ENCODE measurements around the gene MDGA2.
"Not testable (repeated sequence)": the region's sequence is repeated elsewhere in the genome, so short reads cannot be mapped to it uniquely, and the experiment has no call there.

MDGA2 gene

DNA sequence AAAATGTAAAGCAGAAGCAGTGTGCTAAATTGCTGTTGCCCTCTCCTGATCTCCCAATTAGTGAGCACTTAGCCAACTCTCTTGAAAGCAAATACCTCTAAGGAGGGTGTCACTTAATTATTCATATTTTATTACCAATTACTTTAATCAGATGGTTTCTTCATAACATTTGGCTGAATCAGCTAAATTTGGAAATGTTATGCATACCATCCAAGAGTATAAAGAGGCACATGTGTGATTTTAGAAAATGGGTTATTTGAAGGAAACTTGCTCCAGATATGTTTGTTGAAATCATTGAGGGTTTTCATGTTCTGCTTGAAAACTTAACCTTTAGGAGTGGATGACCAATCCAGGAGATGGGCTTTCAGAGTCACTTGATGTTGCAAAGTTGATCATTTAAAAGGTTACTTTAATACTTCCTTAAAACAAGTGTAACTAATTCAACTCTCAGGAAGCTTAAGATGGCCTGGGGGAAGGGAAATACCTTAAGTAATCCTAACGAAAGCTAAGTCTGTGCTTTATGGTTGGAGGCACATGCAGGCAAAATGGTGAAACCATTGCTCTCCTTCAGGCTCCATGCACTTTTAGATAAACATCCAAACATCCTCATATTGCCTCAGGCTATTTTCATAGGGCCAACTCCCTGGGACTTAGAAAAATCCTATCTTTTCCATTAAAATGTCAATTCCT is 434.5 kb downstream of the MDGA2 start:
- DNase-seq (ENCODE audit: low spot score) = no peak

GRCh38 chr14:47235619-47236018 is 439.8 kb downstream of the MDGA2 start:
- DNase-seq (ENCODE audit: low spot score) = no peak

GRCh38 chr14:47226877-47227520 is 448.4 kb downstream of the MDGA2 start:
- DNase-seq (ENCODE audit: low spot score) = peak; percentile 8

GRCh38 chr14:47223656-47224055 is 451.7 kb downstream of the MDGA2 start:
- DNase-seq (ENCODE audit: low spot score) = no peak

GRCh38 chr14:47220096-47220495 is 455.3 kb downstream of the MDGA2 start:
- no peak for DNase-seq (ENCODE audit: low spot score)

- no peak for DNase-seq (ENCODE audit: low spot score)
Observed at GRCh38 chr14:47211263-47211662, 464.1 kb downstream of the MDGA2 start.

GRCh38 chr14:47210099-47210498 is 465.3 kb downstream of the MDGA2 start:
- DNase-seq (ENCODE audit: low spot score) = no peak

DNA sequence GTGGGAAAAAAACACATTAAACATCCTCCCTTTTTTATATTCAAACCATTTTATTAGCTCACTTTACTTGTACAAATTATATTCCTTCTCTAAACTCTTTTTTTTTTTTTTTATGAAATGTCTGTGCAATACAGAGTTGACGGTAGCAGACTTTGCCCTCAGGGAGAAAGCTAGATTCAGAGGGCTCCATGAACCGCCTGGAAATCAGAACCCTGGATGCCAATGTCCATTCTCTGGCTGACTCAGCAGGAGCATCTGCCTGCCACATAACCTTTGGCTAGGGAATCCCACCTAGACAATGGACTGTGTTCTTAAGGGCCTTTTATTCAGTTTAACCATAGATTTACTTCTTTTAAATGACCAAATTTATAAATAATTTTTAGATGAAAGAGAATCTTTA is 467.0 kb downstream of the MDGA2 start:
- DNase-seq (ENCODE audit: low spot score) = no peak

GRCh38 chr14:47207617-47208016 is 467.8 kb downstream of the MDGA2 start:
- peak; percentile 27 for DNase-seq (ENCODE audit: low spot score)

DNA sequence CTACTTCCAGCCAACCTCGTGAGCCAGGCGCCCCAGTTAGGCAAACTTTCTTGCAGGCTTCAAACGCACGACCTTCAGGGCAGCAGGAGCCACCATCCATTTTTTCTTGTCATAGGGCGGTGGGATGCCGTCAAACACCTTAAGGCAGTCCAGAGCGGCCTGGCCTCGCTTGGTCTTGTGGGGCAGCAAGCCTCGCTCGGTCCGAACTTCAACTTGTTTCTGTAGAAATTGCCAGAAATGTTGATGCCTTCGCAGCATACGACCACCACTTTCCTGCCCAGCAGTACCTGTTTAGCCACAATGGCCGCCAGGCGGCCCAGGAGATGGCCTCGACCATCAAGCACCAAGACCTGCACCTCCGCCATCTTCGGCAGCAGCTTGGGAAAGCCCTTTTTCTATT is 474.7 kb downstream of the MDGA2 start:
- DNase-seq (ENCODE audit: low spot score) = no peak

DNA sequence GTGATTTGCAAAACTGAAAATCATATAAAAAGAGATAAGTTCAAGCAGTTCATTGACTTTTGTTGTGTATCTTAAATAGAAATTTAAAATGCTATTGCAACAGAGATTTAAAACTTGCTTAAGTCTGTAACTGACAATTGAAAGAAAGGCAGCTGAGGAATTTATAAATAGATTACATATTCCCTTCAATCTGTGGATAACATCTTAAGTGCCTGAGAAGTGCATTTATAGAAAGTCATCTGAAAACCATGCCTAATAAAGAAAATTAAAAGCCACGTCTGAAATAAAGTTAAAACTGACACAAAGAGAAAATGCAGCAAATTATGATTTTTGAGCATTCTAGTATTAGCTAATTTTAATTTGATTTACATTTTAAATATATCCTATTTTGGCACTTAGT is 479.8 kb downstream of the MDGA2 start:
- DNase-seq (ENCODE audit: low spot score) = no peak

DNA sequence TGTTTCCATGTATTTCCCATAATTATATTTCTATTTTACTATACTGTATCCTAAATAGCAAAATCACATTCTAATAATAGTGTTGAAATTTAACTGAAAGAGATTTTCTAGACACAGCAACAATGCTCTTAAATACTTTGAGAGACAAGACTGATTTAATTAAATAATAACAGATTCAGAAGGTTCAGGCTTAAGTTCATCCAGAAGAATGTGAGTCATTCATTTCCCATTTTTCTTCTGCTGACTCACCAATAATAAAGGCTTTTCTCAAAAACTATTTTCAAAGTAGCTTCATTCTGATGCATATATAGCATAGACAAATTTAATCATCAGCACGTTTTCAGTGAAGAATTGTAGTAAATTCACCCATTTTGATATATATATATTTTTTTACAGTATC is 481.4 kb downstream of the MDGA2 start:
- peak; percentile 31 for DNase-seq (ENCODE audit: low spot score)

GRCh38 chr14:47192203-47192602 is 483.2 kb downstream of the MDGA2 start:
- not testable (repeated sequence) for DNase-seq (ENCODE audit: low spot score)

DNA sequence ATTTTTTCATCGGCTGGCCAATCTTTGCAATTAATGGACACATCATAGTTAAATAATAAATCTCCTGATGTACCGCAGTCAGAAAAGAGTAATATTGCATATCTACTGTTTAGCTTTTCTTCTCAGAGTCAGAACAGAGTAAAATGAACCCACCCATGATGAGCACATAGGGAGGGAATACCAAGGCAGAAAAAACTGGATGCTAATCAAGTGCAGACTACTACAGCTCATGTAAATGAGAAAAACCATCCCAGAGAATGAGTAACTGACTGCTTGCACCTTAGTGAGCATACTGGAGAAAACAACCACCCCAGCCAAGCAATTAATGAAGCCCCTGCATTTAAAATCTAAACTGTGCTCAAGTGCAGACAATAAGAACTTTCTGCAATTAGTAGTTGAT is 483.7 kb downstream of the MDGA2 start:
- no peak for DNase-seq (ENCODE audit: low spot score)

GRCh38 chr14:47189911-47190484 is 485.4 kb downstream of the MDGA2 start:
- no peak for DNase-seq (ENCODE audit: low spot score)

DNA sequence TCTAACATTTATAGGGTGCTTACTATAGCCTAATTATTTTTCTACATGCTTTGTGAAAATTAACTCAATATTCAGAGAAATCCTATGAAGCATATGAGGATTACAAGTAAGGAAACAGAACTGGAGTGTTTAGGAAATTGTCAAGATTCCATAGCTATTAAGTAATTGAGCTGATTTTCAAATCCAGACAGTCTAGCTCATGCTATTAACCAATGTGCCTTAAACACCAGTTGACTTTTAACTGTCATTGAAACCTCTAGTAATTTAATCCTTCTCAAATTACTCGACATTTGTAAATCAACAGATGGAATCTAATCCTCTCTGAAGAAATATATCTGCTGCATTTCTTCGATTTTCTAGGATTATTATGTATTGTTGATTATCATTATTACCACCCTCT is 488.9 kb downstream of the MDGA2 start:
- DNase-seq (ENCODE audit: low spot score) = peak; percentile 66

DNA sequence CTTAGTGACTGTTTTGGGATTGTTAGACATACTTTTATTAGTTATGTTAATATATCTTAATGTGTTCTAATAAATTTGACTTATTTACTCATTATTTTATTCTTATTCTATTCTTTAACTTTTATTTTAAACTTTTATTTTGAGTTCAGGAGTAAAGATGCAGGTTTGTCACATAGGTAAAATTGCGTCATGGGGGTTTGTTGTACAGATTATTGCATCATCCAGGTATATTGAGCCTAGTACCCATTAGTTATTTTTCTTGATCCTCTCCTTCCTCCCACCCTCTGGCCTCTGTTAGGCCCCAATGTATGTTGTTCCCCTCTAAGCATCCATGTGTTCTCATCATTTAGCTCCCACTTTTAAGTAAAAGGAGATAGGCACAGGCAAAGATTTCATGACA is 495.5 kb downstream of the MDGA2 start:
- DNase-seq (ENCODE audit: low spot score) = no peak

DNA sequence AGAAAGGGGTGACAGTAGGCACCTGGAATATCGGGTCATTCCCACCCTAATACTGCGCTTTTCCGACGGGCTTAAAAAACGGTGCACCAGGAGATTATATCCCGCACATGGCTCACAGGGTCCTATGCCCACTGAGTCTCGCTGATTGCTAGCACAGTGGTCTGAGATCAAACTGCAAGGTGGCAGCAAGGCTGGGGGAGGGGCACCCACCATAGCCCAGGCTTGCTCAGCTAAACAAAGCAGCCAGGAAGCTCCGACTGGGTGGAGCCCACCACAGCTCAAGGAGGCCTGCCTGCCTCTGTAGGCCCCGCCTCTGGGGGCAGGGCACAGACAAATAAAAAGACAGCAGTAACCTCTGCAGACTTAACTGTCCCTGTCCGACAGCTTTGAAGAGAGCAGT is 503.5 kb downstream of the MDGA2 start:
- not testable (repeated sequence) for DNase-seq (ENCODE audit: low spot score)

- no peak for DNase-seq (ENCODE audit: low spot score)
Observed at GRCh38 chr14:47167402-47167801, 508.0 kb downstream of the MDGA2 start.

- DNase-seq (ENCODE audit: low spot score) = no peak
Observed at GRCh38 chr14:47155395-47155794, 520.0 kb downstream of the MDGA2 start.

DNA sequence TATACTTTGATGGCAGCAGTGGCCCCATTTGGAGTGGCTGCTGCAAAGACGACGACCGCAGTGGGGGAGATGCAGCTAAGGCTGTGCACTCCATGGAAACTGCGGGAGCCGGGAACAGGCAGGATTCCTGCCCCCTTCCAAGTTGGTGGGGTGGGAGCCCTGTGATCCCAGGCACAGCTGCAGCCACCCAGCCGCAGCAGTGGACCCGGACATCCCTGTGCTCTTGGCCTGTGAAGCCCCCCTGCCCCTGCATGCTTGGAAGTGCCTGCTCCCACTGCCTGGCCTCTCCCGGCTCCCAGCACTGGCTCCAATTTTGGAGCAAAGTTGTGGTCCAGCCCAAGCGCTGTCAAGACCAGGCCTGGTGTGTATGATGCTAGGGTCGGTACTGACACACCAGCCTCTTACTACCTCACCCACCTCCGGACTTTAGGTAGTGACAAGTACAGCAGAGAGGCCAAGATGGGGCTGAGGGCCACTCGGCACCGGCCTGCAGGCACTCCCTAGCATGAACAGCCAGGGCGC is 521.1 kb downstream of the MDGA2 start:
- DNase-seq (ENCODE audit: low spot score) = no peak

DNA sequence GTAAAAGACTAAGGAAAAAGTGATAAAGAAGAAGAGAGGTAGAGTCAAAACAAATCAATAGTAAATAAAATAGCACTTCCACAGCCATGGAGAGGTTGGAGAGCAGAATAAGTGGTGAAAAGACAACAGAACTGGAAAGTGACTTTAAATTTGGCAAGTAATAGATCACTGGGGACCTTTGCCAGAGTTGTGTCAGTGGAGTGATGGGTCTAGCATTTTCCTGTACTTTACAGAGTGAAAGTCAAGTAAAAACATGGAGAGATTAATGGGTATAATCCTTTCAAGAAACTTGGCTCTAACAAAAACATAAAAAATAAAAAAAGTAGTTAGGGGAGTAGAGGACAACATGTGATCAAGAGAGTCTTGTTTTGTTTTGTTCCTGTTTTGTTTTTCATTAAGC is 521.7 kb downstream of the MDGA2 start:
- no peak for DNase-seq (ENCODE audit: low spot score)

DNA sequence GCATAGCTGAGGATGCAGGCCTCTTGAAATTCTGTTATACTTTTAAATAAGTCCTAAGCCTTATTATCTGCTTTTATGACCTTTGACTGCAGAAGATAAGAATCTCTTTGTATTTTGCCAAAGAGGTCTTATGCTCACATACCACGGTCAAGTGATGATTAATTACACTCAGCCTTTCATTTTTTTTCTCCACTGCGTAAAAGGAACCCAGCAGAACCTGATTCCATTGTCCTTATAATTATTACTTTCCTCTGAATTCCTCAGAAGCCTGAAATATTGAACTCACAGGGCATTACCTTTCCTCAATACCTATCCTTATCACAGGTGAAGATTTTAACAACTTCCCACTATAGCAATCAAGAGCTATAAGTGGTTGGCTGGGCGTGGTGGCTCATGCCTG is 525.1 kb downstream of the MDGA2 start:
- no peak for DNase-seq (ENCODE audit: low spot score)
